ENCODE measurements around the gene REPS1. TPM values are rescaled to one million over a fixed set of nuclear protein-coding genes. Genes with fewer than 3 reads are reported as not detected.
"Not testable (repeated sequence)": the region's sequence is repeated elsewhere in the genome, so short reads cannot be mapped to it uniquely, and the experiment has no call there.

The REPS1 gene
- total RNA-seq, 2 experiments from 2014 or later: 40.0 to 53.9 TPM

GRCh38 chr6:138945354-138945753 lies 42.7 kb downstream of the REPS1 start:
- no peak overlapping the region for H3K4me3 ChIP-seq (ENCODE audit: low read depth, low read length, poor library complexity, severe bottlenecking)
- H4K20me1 ChIP-seq (ENCODE audit: insufficient read depth, low read length): no peaks in the 10 kb centered on the region
- CTCF ChIA-PET (ENCODE audit: unreplicated experiment): no interaction called here
- intact Hi-C loops (cut with micrococcal nuclease; ENCODE audit: unreplicated experiment): no loop called here
- BruUV-seq (replicated peaks): no TSS peak
- no peak overlapping the region for H3K27ac ChIP-seq (ENCODE audit: low read depth, low read length, poor library complexity, severe bottlenecking)
- no peaks in the 10 kb centered on the region for H3K9me3 ChIP-seq (ENCODE audit: low read length)
- DNase-seq (ENCODE audit: low spot score): no peak
- POLR2A ChIA-PET: no interaction called here
- no peak overlapping the region for H2AFZ ChIP-seq (ENCODE audit: low read length)
- H3K4me1 ChIP-seq (ENCODE audit: insufficient read depth, low read length, poor library complexity, severe bottlenecking): no peaks in the 10 kb centered on the region
- no peak overlapping the region for H3K4me2 ChIP-seq (ENCODE audit: low read length)
- TF ChIP-seq CTCF (conservative IDR thresholded peaks at IDR 0.05; ENCODE audit: low read length): peak; percentile 54
- no peak for TF ChIP-seq EZH2phosphoT487 (IDR thresholded peaks at IDR 0.05; ENCODE audit: borderline replicate concordance, low read depth, low read length)
- H3K9me2 ChIP-seq (ENCODE audit: insufficient read depth, low read length): no peaks in the 10 kb centered on the region
- H3K36me3 ChIP-seq (ENCODE audit: insufficient read depth, low read length): peaks cover 66% of the 10 kb centered on the region
- peaks cover 25% of the 10 kb centered on the region; the same call in 1 of the 2 replicates for H3K79me2 ChIP-seq (ENCODE audit: insufficient read depth, low read depth, low read length)

GRCh38 chr6:138944412-138944811 lies 43.6 kb downstream of the REPS1 start:
- Histone ChIP-seq H3K9me2 (ENCODE audit: insufficient read depth, low read length) (no peaks in the 10 kb centered on the region), H2AFZ (ENCODE audit: low read length) (no peak overlapping the region), H3K4me2 (ENCODE audit: low read length) (no peak overlapping the region), H3K4me3 (ENCODE audit: low read depth, low read length, poor library complexity, severe bottlenecking) (no peak overlapping the region), H4K20me1 (ENCODE audit: insufficient read depth, low read length) (no peaks in the 10 kb centered on the region), H3K79me2 (ENCODE audit: insufficient read depth, low read depth, low read length) (peaks cover 18% of the 10 kb centered on the region; the same call in 1 of the 2 replicates), H3K9me3 (ENCODE audit: low read length) (no peaks in the 10 kb centered on the region), H3K36me3 (ENCODE audit: insufficient read depth, low read length) (peaks cover 75% of the 10 kb centered on the region), H3K4me1 (ENCODE audit: insufficient read depth, low read length, poor library complexity, severe bottlenecking) (no peaks in the 10 kb centered on the region), H3K27ac (ENCODE audit: low read depth, low read length, poor library complexity, severe bottlenecking) (no peak overlapping the region)
- TF ChIP-seq EZH2phosphoT487 (IDR thresholded peaks at IDR 0.05; ENCODE audit: borderline replicate concordance, low read depth, low read length) (no peak), CTCF (conservative IDR thresholded peaks at IDR 0.05; ENCODE audit: low read length) (no peak)
- no peak for DNase-seq (ENCODE audit: low spot score)
- ChIA-PET CTCF (ENCODE audit: unreplicated experiment) (no interaction called here), POLR2A (interaction anchor here (0.5 to 1.0 kb wide), 2 partner anchors 10 to 23 kb away, joined by 3 to 4 read pairs; no protein-coding TSS in a partner anchor)
- intact Hi-C loops (cut with micrococcal nuclease; ENCODE audit: unreplicated experiment): no loop called here
- no TSS peak for BruUV-seq (replicated peaks)

GRCh38 chr6:138943089-138943625 lies 44.9 kb downstream of the REPS1 start:
- no TSS peak for BruUV-seq (replicated peaks)
- 0 out of 2 replicates have a peak, but pooled peaks cover 4% of the 10 kb centered on the region for H3K9me3 ChIP-seq (ENCODE audit: low read length)
- H3K9me2 ChIP-seq (ENCODE audit: insufficient read depth, low read length): no peaks in the 10 kb centered on the region
- no peak overlapping the region for H3K4me2 ChIP-seq (ENCODE audit: low read length)
- peaks cover 8% of the 10 kb centered on the region; the same call in 1 of the 2 replicates for H3K79me2 ChIP-seq (ENCODE audit: insufficient read depth, low read depth, low read length)
- TF ChIP-seq CTCF (conservative IDR thresholded peaks at IDR 0.05; ENCODE audit: low read length) (no peak), EZH2phosphoT487 (IDR thresholded peaks at IDR 0.05; ENCODE audit: borderline replicate concordance, low read depth, low read length) (no peak)
- no peaks in the 10 kb centered on the region for H4K20me1 ChIP-seq (ENCODE audit: insufficient read depth, low read length)
- peaks cover 87% of the 10 kb centered on the region for H3K36me3 ChIP-seq (ENCODE audit: insufficient read depth, low read length)
- ChIA-PET CTCF (ENCODE audit: unreplicated experiment) (no interaction called here), POLR2A (interaction anchor here (0.6 to 2.4 kb wide), 4 partner anchors 8 to 27 kb away, joined by 3 to 10 read pairs (median 4); no protein-coding TSS in a partner anchor)
- H2AFZ ChIP-seq (ENCODE audit: low read length): no peak overlapping the region
- H3K27ac ChIP-seq (ENCODE audit: low read depth, low read length, poor library complexity, severe bottlenecking): no peak overlapping the region
- DNase-seq (ENCODE audit: low spot score): no peak
- no peak overlapping the region for H3K4me3 ChIP-seq (ENCODE audit: low read depth, low read length, poor library complexity, severe bottlenecking)
- H3K4me1 ChIP-seq (ENCODE audit: insufficient read depth, low read length, poor library complexity, severe bottlenecking): no peaks in the 10 kb centered on the region
- intact Hi-C loops (cut with micrococcal nuclease; ENCODE audit: unreplicated experiment): no loop called here

- H3K4me3 ChIP-seq (ENCODE audit: low read depth, low read length, poor library complexity, severe bottlenecking); H4K20me1 ChIP-seq (ENCODE audit: insufficient read depth, low read length); H3K4me2 ChIP-seq (ENCODE audit: low read length); intact Hi-C loops (cut with micrococcal nuclease; ENCODE audit: unreplicated experiment); CTCF ChIA-PET (ENCODE audit: unreplicated experiment); H3K4me1 ChIP-seq (ENCODE audit: insufficient read depth, low read length, poor library complexity, severe bottlenecking); BruUV-seq (replicated peaks); DNase-seq (ENCODE audit: low spot score); H3K79me2 ChIP-seq (ENCODE audit: insufficient read depth, low read depth, low read length); POLR2A ChIA-PET; H3K27ac ChIP-seq (ENCODE audit: low read depth, low read length, poor library complexity, severe bottlenecking); H3K9me2 ChIP-seq (ENCODE audit: insufficient read depth, low read length); H2AFZ ChIP-seq (ENCODE audit: low read length): not testable (repeated sequence)
- peaks cover 80% of the 10 kb centered on the region for H3K36me3 ChIP-seq (ENCODE audit: insufficient read depth, low read length)
- H3K9me3 ChIP-seq (ENCODE audit: low read length): peaks cover 22% of the 10 kb centered on the region; the same call in 1 of the 2 replicates
Observed at GRCh38 chr6:138936873-138937272, 51.2 kb downstream of the REPS1 start.

Data from OCI-LY7 (cell line).